BJ (cell line): ENCODE measurements around the gene SCNM1. TPM values are rescaled to one million over a fixed set of nuclear protein-coding genes. Genes with fewer than 3 reads are reported as not detected.

Source experiments
- CTCF ChIA-PET: fragments of 350-600 bp; formaldehyde crosslinking; extraction: SDS; loops from one replicate; lab custom pipeline; 2021; ENCODE audit warnings: antibody characterized with exemption, inconsistent platforms; lab: Yijun Ruan, JAX
- POLR2A ChIA-PET: fragments of 300-600 bp; sonication (Branson Sonifier 250); formaldehyde crosslinking; extraction: SDS; loops from one replicate; lab custom pipeline; 2021; ENCODE audit warnings: antibody characterized with exemption; lab: Charles Lee
- DNase-seq: peaks from one replicate; pipeline ENCODE4 v3.0.0-alpha.2; 2011; ENCODE audit warnings: low read depth
- H3K27me3 ChIP-seq: 2 replicates; pipeline ENCODE4 v1.6.0; 2011; ENCODE audit warnings: low read length; ENCODE audit not compliant: control insufficient read depth, insufficient read depth
- H3K36me3 ChIP-seq: 2 replicates; pipeline ENCODE4 v1.5.1; 2011; ENCODE audit warnings: low read length; ENCODE audit not compliant: control insufficient read depth, insufficient read depth
- H3K4me3 ChIP-seq: 2 replicates; pipeline ENCODE4 v1.5.1; 2011; ENCODE audit warnings: low read depth, mild to moderate bottlenecking, control low read depth, low read length
- polyA plus RNA-seq: library from polyadenylated mRNA; depleted of rRNA; stranded (reverse); fragments of >200 nt; gene quantifications from 2 replicates; pipeline ENCODE4 v1.2.3, GENCODE V29; 2011
- TF ChIP-seq, protein P1 (sequence below): IDR thresholded peaks from 2 replicates; pipeline ENCODE4 v1.5.1; 2011; ENCODE audit warnings: low read depth, mild to moderate bottlenecking, control low read depth, inconsistent platforms, low read length, moderate library complexity; ENCODE audit not compliant: insufficient read depth

Gene SCNM1
- polyA plus RNA-seq, 1 experiment = 29.7 TPM

DNA sequence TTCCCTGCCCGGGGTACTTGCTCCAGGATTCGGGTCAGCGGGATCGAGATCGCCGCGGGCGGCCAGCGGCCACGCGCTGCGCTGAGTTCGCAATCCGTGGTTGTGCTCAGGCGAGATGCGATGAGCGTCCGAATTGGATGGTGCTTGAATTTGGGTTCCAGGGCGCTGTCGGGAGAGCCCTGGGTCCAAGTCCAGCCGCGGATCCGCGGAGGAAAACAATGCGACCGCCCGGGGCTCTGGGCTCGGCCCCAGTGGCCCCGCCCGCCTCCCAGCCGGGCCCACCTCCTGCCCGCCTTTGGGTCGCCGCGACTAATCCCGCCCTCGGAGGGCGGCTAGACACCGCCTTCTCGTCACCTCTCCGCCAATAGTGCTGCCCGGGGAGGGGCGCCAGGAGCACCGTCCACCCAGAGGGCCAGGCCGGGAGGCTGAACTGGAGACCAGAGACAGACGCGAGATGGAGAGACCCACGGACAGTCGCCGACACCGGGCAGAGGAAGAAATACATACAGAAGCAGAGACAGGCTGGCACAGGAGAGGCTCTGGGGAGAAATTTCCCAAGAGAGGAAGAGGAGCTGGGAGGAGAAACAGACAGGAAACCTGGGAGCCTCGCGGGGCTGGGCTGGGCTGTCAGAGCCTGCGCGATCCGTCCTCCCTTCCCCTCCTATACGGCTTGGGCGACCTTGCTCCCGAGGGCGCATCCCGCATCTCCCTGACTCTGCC is 19.4 kb upstream of the SCNM1 start, which contains the start of gene SEMA6C:
SEMA6C (minus strand) TSS at position 220 of the 720 bp plus-strand sequence. CDS start 4,010 bp downstream, outside the sequence.
- H3K27me3 ChIP-seq = no peaks in the 10 kb centered on the region
- POLR2A ChIA-PET = no interaction called here
- TF ChIP-seq, protein P1, sequence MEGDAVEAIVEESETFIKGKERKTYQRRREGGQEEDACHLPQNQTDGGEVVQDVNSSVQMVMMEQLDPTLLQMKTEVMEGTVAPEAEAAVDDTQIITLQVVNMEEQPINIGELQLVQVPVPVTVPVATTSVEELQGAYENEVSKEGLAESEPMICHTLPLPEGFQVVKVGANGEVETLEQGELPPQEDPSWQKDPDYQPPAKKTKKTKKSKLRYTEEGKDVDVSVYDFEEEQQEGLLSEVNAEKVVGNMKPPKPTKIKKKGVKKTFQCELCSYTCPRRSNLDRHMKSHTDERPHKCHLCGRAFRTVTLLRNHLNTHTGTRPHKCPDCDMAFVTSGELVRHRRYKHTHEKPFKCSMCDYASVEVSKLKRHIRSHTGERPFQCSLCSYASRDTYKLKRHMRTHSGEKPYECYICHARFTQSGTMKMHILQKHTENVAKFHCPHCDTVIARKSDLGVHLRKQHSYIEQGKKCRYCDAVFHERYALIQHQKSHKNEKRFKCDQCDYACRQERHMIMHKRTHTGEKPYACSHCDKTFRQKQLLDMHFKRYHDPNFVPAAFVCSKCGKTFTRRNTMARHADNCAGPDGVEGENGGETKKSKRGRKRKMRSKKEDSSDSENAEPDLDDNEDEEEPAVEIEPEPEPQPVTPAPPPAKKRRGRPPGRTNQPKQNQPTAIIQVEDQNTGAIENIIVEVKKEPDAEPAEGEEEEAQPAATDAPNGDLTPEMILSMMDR = no peak
- DNase-seq = peak; percentile 59
- H3K4me3 ChIP-seq = peak within 1 kb of the TSS; percentile 82
- no peaks in the 10 kb centered on the region for H3K36me3 ChIP-seq
- CTCF ChIA-PET = interaction anchor here (0.6 to 0.9 kb wide), 2 partner anchors 15 to 32 kb away, joined by 3 read pairs; no protein-coding TSS in a partner anchor

DNA sequence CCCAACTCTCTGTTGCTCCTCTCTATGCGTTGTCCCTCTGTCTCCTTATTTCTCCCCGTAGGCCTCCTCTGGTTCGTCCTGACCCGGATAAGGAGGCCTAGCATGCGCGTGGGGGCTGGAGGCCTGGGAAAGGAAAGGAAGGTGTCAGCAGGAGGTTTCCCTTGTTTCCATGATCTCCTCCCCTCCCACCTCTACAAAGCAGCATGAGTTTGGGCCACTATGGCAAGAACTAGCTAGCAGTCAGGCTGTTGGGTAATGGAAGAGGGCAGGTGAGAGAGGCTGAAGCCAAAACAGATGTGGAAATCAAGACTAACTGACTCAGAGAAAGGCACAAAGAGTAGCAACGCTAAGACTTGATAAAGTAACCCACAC is 18.8 kb upstream of the SCNM1 start:
- CTCF ChIA-PET = interaction anchor here (0.6 to 0.9 kb wide), 2 partner anchors 15 to 32 kb away, joined by 3 read pairs; no protein-coding TSS in a partner anchor
- Histone ChIP-seq H3K4me3 (peak overlapping the region; percentile 82), H3K36me3 (no peaks in the 10 kb centered on the region), H3K27me3 (no peaks in the 10 kb centered on the region)
- TF ChIP-seq, protein P1 = no peak
- DNase-seq = no peak
- POLR2A ChIA-PET = no interaction called here

- Histone ChIP-seq H3K4me3 (no peak overlapping the region), H3K27me3 (no peaks in the 10 kb centered on the region), H3K36me3 (no peaks in the 10 kb centered on the region)
- TF ChIP-seq, protein P1 = no peak
- POLR2A ChIA-PET = no interaction called here
- CTCF ChIA-PET = no interaction called here
- DNase-seq = no peak
Measured at GRCh38 chr1:151147665-151148064, 18.3 kb upstream of the SCNM1 start.

DNA sequence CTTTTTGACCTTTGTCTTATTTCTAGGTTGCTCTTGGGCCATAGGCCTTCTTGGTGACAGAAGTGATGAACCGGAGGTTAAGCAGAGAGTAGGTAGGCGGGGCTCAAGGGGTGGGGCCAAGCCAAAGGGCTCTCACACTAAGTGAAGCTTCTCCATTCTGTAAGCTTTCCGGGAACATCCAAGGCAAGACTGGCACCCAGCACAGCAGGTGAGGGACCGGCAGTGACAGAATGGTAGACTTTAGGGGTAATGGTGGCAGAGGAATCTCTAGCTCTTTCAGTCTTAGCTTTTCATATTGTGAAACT is 9.5 kb upstream of the SCNM1 start, which contains the start of gene TNFAIP8L2:
TNFAIP8L2 (plus strand) TSS at position 135 of the 305 bp plus-strand sequence. CDS start 2,049 bp downstream, outside the sequence.
- no peak within 1 kb of the TSS for H3K4me3 ChIP-seq
- TF ChIP-seq, protein P1 = no peak
- H3K36me3 ChIP-seq = peaks cover 21% of the 10 kb centered on the region
- no peaks in the 10 kb centered on the region for H3K27me3 ChIP-seq
- ChIA-PET CTCF (interaction anchor here (0.6 to 10.0 kb wide), 8 partner anchors 11 to 132 kb away, joined by 3 to 124 read pairs (median 4); no protein-coding TSS in a partner anchor), POLR2A (no interaction called here)
- no peak for DNase-seq

- TF ChIP-seq, protein P1 = no peak
- Histone ChIP-seq H3K36me3 (peaks cover 25% of the 10 kb centered on the region), H3K4me3 (no peak overlapping the region), H3K27me3 (no peaks in the 10 kb centered on the region)
- POLR2A ChIA-PET = no interaction called here
- CTCF ChIA-PET = interaction anchor here (0.5 to 10.0 kb wide), 9 partner anchors 12 to 133 kb away, joined by 3 to 124 read pairs (median 4); no protein-coding TSS in a partner anchor
- no peak for DNase-seq
Measured at GRCh38 chr1:151157067-151157531, 8.8 kb upstream of the SCNM1 start.
